ENCODE results near the gene MAN1C1. TPM values are rescaled to one million over a fixed set of nuclear protein-coding genes. Genes with fewer than 3 reads are reported as not detected.

Gene MAN1C1
- total RNA-seq, 1 donor from 2014 or later: 9.4 TPM

GRCh38 chr1:25795946-25796810 is 179.6 kb downstream of the MAN1C1 start:
- intact Hi-C loops (cut with micrococcal nuclease): loop anchor here (1.0 to 5.0 kb wide), 7 partner anchors 21 to 275 kb away; partner anchors contain the start of gene LDLRAP1

GRCh38 chr1:25796811-25797458 is 180.3 kb downstream of the MAN1C1 start:
- intact Hi-C loops (cut with micrococcal nuclease): loop anchor here (1.0 to 5.0 kb wide), 7 partner anchors 22 to 276 kb away; partner anchors contain the start of gene LDLRAP1

- intact Hi-C loops (cut with micrococcal nuclease): loop anchor here (2.0 to 5.0 kb wide), 6 partner anchors 23 to 277 kb away; partner anchors contain the start of gene LDLRAP1
Observed at GRCh38 chr1:25797939-25798338, 181.3 kb downstream of the MAN1C1 start.

GRCh38 chr1:25798666-25799351 is 182.2 kb downstream of the MAN1C1 start:
- intact Hi-C loops (cut with micrococcal nuclease): loop anchor here (5.0 kb wide), 3 partner anchors 97 to 257 kb away; partner anchors contain the start of gene LDLRAP1

GRCh38 chr1:25799352-25799934 is 182.9 kb downstream of the MAN1C1 start:
- intact Hi-C loops (cut with micrococcal nuclease): loop anchor here (5.0 kb wide), 3 partner anchors 97 to 257 kb away; partner anchors contain the start of gene LDLRAP1

GRCh38 chr1:25799935-25800702 is 183.5 kb downstream of the MAN1C1 start, which contains the start of gene SELENON:
Gene SELENON (plus strand): TSS chr1:25800193. CDS start chr1:25800231, 38 bp downstream.
- intact Hi-C loops (cut with micrococcal nuclease): loop anchor here (5.0 kb wide), 3 partner anchors 98 to 258 kb away; partner anchors contain the start of gene LDLRAP1

GRCh38 chr1:25800703-25801377 is 184.2 kb downstream of the MAN1C1 start:
- intact Hi-C loops (cut with micrococcal nuclease): no loop called here

- intact Hi-C loops (cut with micrococcal nuclease): no loop called here
Observed at GRCh38 chr1:25802915-25803314, 186.3 kb downstream of the MAN1C1 start.

- intact Hi-C loops (cut with micrococcal nuclease): no loop called here
Observed at GRCh38 chr1:25803368-25803767, 186.8 kb downstream of the MAN1C1 start.

GRCh38 chr1:25804244-25804963 is 187.8 kb downstream of the MAN1C1 start:
- intact Hi-C loops (cut with micrococcal nuclease): no loop called here

GRCh38 chr1:25804964-25805862 is 188.6 kb downstream of the MAN1C1 start:
- intact Hi-C loops (cut with micrococcal nuclease): no loop called here

- intact Hi-C loops (cut with micrococcal nuclease): no loop called here
Observed at GRCh38 chr1:25805863-25806225, 189.3 kb downstream of the MAN1C1 start.

- intact Hi-C loops (cut with micrococcal nuclease): no loop called here
Observed at GRCh38 chr1:25806418-25806817, 189.8 kb downstream of the MAN1C1 start.

- intact Hi-C loops (cut with micrococcal nuclease): no loop called here
Observed at GRCh38 chr1:25807480-25808390, 191.1 kb downstream of the MAN1C1 start.

- intact Hi-C loops (cut with micrococcal nuclease): no loop called here
Observed at GRCh38 chr1:25808481-25809244, 192.1 kb downstream of the MAN1C1 start.

- intact Hi-C loops (cut with micrococcal nuclease): no loop called here
Observed at GRCh38 chr1:25809283-25809926, 192.8 kb downstream of the MAN1C1 start.

All from T-helper 1 cell treated with Interleukin-12 subunit alpha and Interleukin-12 subunit beta and Interleukin-4 antibody, amounts not matched to agents 30 ng/mL and 1 ng/mL, for 36 hours (primary cell).